KMS-11 (cell line): ENCODE measurements around the gene ORAI3.

Experiments used
- H2AFZ ChIP-seq: fragments of 200-600 bp; sonication (generic); 2 replicates; pipeline ENCODE4 v1.6.1; 2016; ENCODE audit warnings: antibody characterized with exemption, mixed run types, low read depth
- H3K27ac ChIP-seq: fragments of 200-600 bp; sonication (generic); 2 replicates; pipeline ENCODE4 v1.6.1; 2016; ENCODE audit warnings: mild to moderate bottlenecking, mixed run types
- H3K27me3 ChIP-seq: fragments of 200-600 bp; sonication (generic); 2 replicates; pipeline ENCODE4 v1.6.1; 2017; ENCODE audit warnings: mild to moderate bottlenecking, low read depth, mixed run types, moderate library complexity; ENCODE audit not compliant: insufficient read depth
- H3K36me3 ChIP-seq: fragments of 200-600 bp; sonication (generic); 2 replicates; pipeline ENCODE4 v1.6.1; 2017; ENCODE audit warnings: mild to moderate bottlenecking, mixed run types; ENCODE audit not compliant: insufficient read depth
- H3K4me1 ChIP-seq: fragments of 200-600 bp; sonication (generic); 2 replicates; pipeline ENCODE4 v1.6.1; 2016; ENCODE audit warnings: mild to moderate bottlenecking, low read depth, mixed run types; ENCODE audit not compliant: poor library complexity, severe bottlenecking
- H3K4me2 ChIP-seq: fragments of 200-600 bp; sonication (generic); 2 replicates; pipeline ENCODE4 v1.7.0; 2016; ENCODE audit warnings: mild to moderate bottlenecking, mixed run types
- H3K4me3 ChIP-seq: fragments of 200-600 bp; sonication (generic); IDR thresholded peaks from 2 replicates; pipeline ENCODE4 v1.6.1; 2017; ENCODE audit warnings: low read depth, low read length, mixed read lengths; ENCODE audit not compliant: insufficient read depth
- H3K79me2 ChIP-seq: fragments of 200-600 bp; sonication (generic); 2 replicates; pipeline ENCODE4 v1.6.1; 2016; ENCODE audit warnings: low read depth, mixed run types; ENCODE audit not compliant: insufficient read depth
- H3K9ac ChIP-seq: fragments of 200-600 bp; sonication (generic); 2 replicates; pipeline ENCODE4 v1.6.1; 2016; ENCODE audit warnings: mild to moderate bottlenecking, mixed run types
- H4K20me1 ChIP-seq: fragments of 200-600 bp; sonication (generic); 2 replicates; pipeline ENCODE4 v1.6.1; 2016; ENCODE audit warnings: mild to moderate bottlenecking, mixed run types; ENCODE audit not compliant: insufficient read depth
- TF ChIP-seq, protein P1 (sequence below): fragments of 200-600 bp; sonication (generic); conservative IDR thresholded peaks from 2 replicates; pipeline ENCODE4 v1.6.1; 2017; ENCODE audit warnings: low read depth, mild to moderate bottlenecking, antibody characterized with exemption, low read length, moderate library complexity, mixed read lengths

Gene ORAI3

GRCh38 chr16:30947541-30947858 is 1.4 kb upstream of the ORAI3 start:
- Histone ChIP-seq H3K4me1 (peaks cover 24% of the 10 kb centered on the region), H3K79me2 (no peaks in the 10 kb centered on the region; the same call in 1 of the 2 replicates), H3K4me2 (no peak overlapping the region), H4K20me1 (no peaks in the 10 kb centered on the region), H3K36me3 (no peaks in the 10 kb centered on the region), H3K4me3 (no peak overlapping the region), H3K9ac (no peak overlapping the region), H3K27me3 (no peaks in the 10 kb centered on the region), H3K27ac (no peak overlapping the region), H2AFZ (no peak overlapping the region)
- TF ChIP-seq, protein P1, sequence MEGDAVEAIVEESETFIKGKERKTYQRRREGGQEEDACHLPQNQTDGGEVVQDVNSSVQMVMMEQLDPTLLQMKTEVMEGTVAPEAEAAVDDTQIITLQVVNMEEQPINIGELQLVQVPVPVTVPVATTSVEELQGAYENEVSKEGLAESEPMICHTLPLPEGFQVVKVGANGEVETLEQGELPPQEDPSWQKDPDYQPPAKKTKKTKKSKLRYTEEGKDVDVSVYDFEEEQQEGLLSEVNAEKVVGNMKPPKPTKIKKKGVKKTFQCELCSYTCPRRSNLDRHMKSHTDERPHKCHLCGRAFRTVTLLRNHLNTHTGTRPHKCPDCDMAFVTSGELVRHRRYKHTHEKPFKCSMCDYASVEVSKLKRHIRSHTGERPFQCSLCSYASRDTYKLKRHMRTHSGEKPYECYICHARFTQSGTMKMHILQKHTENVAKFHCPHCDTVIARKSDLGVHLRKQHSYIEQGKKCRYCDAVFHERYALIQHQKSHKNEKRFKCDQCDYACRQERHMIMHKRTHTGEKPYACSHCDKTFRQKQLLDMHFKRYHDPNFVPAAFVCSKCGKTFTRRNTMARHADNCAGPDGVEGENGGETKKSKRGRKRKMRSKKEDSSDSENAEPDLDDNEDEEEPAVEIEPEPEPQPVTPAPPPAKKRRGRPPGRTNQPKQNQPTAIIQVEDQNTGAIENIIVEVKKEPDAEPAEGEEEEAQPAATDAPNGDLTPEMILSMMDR, result no peak

DNA sequence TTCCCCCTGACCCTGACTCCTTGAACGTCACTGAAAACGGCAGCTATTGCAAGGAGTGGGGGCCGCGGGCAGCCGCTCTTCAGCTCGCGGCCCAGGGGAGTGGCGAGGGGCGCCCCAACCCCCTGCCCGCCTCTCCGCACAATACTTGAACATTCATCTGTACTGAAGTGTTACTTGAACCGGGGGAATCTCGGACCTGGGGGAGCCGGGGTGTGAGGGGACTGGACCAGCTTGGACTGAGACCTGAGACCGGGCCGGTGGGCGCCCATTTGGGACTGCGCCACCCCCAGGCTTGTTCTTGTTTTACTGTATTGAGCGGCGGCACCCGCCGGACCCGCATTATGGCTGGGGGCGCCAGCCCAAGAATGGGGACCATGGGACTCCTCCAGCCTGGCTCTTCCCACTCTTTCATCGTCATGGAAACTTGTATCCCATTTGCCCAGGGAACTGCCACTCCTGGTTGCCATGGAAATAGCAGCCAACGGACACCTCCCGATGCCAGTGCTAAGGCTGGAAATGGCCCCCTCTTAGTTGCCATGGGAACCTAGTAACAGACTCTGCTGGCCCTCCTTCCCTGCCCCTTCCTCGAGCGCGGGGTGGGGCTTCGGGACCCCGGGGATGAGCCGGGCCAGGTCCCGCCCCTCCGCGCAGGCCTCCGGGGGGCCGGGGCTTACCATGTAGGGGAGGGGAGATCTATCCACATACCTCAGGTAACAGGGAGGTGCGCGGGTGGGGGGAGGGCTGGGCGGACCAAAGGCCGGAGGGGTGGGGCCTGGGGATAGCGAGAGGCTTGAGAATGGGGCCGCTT is 805 bp upstream of the ORAI3 start:
- Histone ChIP-seq H3K27me3 (no peaks in the 10 kb centered on the region), H3K36me3 (no peaks in the 10 kb centered on the region), H3K4me3 (no peak overlapping the region), H3K9ac (peak overlapping the region; percentile 77; the same call in 1 of the 2 replicates), H3K4me1 (peaks cover 19% of the 10 kb centered on the region), H3K79me2 (no peaks in the 10 kb centered on the region; the same call in 1 of the 2 replicates), H3K27ac (no peak overlapping the region), H4K20me1 (no peaks in the 10 kb centered on the region), H3K4me2 (peak overlapping the region; percentile 92; the same call in 1 of the 2 replicates), H2AFZ (no peak overlapping the region)
- TF ChIP-seq, protein P1, result no peak

- H3K4me2 ChIP-seq, result peak overlapping the region; percentile 92
- H3K36me3 ChIP-seq, result no peaks in the 10 kb centered on the region
- TF ChIP-seq, protein P1, result no peak
- no peaks in the 10 kb centered on the region for H4K20me1 ChIP-seq
- H3K4me3 ChIP-seq, result no peak overlapping the region
- peak overlapping the region; percentile 77; the same call in 1 of the 2 replicates for H3K9ac ChIP-seq
- peaks cover 30% of the 10 kb centered on the region for H3K4me1 ChIP-seq
- H3K79me2 ChIP-seq, result no peaks in the 10 kb centered on the region; the same call in 1 of the 2 replicates
- no peaks in the 10 kb centered on the region for H3K27me3 ChIP-seq
- H2AFZ ChIP-seq, result peak overlapping the region; percentile 83; the same call in 1 of the 2 replicates
- peak overlapping the region; percentile 39; the same call in 1 of the 2 replicates for H3K27ac ChIP-seq
These were observed 1.0 kb downstream of the ORAI3 start for GRCh38 chr16:30949650-30950515.

- H2AFZ ChIP-seq, result no peak overlapping the region
- H3K4me1 ChIP-seq, result peaks cover 31% of the 10 kb centered on the region
- H3K27me3 ChIP-seq, result no peaks in the 10 kb centered on the region
- H3K79me2 ChIP-seq, result no peaks in the 10 kb centered on the region; the same call in 1 of the 2 replicates
- H3K4me2 ChIP-seq, result peak overlapping the region; percentile 92
- no peaks in the 10 kb centered on the region for H3K36me3 ChIP-seq
- H3K4me3 ChIP-seq, result no peak overlapping the region
- H4K20me1 ChIP-seq, result no peaks in the 10 kb centered on the region
- H3K27ac ChIP-seq, result no peak overlapping the region; the same call in 1 of the 2 replicates
- TF ChIP-seq, protein P1, result no peak
- H3K9ac ChIP-seq, result no peak overlapping the region; the same call in 1 of the 2 replicates
These were observed 1.7 kb downstream of the ORAI3 start for GRCh38 chr16:30950516-30951065.
